Activated CD4-positive, alpha-beta T cell treated with anti-CD3 and anti-CD28 coated beads for 36 hours (primary cell): Measurements from ENCODE around the gene MCF2L. TPM values are rescaled to one million over a fixed set of nuclear protein-coding genes. Genes with fewer than 3 reads are reported as not detected.

ENCODE experiments used
- ATAC-seq: fragments of 200-7000 bp; cut with Tn5 transposase; one replicate; pipeline ENCODE4 v1.10.0; 2021; ENCODE audit warnings: mild to moderate bottlenecking, moderate library complexity
- CTCF ChIA-PET: fragments of 350-600 bp; sonication (Branson Sonifier 250); formaldehyde crosslinking; loops from one replicate; lab custom pipeline; 2021; ENCODE audit warnings: antibody characterized with exemption; lab: Charles Lee
- POLR2A ChIA-PET: fragments of 350-600 bp; sonication (Branson Sonifier 250); formaldehyde crosslinking; loops from one replicate; lab custom pipeline; 2021; ENCODE audit warnings: antibody characterized with exemption, inconsistent platforms; lab: Charles Lee
- DNase-seq: peaks from one replicate; pipeline ENCODE4 v3.0.0-alpha.2; 2020
- H3K27ac Mint-ChIP-seq: one replicate; pipeline ENCODE4 v1.8.0; 2021; ENCODE audit warnings: mixed read lengths
- H3K27me3 Mint-ChIP-seq: one replicate; pipeline ENCODE4 v1.8.0; 2021; ENCODE audit warnings: mixed read lengths
- H3K36me3 Mint-ChIP-seq: one replicate; pipeline ENCODE4 v1.8.0; 2021; ENCODE audit warnings: low read depth, mixed read lengths
- H3K4me1 Mint-ChIP-seq: one replicate; pipeline ENCODE4 v1.8.0; 2021; ENCODE audit warnings: mixed read lengths
- H3K4me3 Mint-ChIP-seq: one replicate; pipeline ENCODE4 v1.8.0; 2021; ENCODE audit warnings: mild to moderate bottlenecking, moderate library complexity, mixed read lengths
- H3K9me3 Mint-ChIP-seq: one replicate; pipeline ENCODE4 v1.8.0; 2021; ENCODE audit warnings: low read depth, mixed read lengths
- intact Hi-C, 2 experiments: fragments of 100-400 bp; cut with DNase I in 1 of 2; cut with micrococcal nuclease in 1 of 2; formaldehyde crosslinking; loops; one replicate each; pipeline versions ENCODE4 v1.14.2 to v1.15.1; 2022 to 2024; cut with DNase I, micrococcal nuclease
- total RNA-seq, 2 experiments: library from RNA; stranded (reverse); gene quantifications; one replicate each; pipeline ENCODE4 v1.2.3, GENCODE V29; 2021

The MCF2L gene
- total RNA-seq, 2 experiments from 2014 or later: 8.4 to 8.7 TPM

GRCh38 chr13:113043001-113043630 lies 74.1 kb downstream of the MCF2L start:
- H3K27me3 Mint-ChIP-seq: no peaks in the 10 kb centered on the region
- ChIA-PET CTCF (no interaction called here), POLR2A (no interaction called here)
- no peaks in the 10 kb centered on the region for H3K9me3 Mint-ChIP-seq
- H3K36me3 Mint-ChIP-seq: peaks cover 5% of the 10 kb centered on the region
- no peaks in the 10 kb centered on the region for H3K4me1 Mint-ChIP-seq
- H3K4me3 Mint-ChIP-seq: no peak overlapping the region
- no peak for ATAC-seq
- no peak for DNase-seq
- intact Hi-C loops: no loop called here
- no peak overlapping the region for H3K27ac Mint-ChIP-seq

- H3K9me3 Mint-ChIP-seq: no peaks in the 10 kb centered on the region
- ChIA-PET POLR2A (no interaction called here), CTCF (no interaction called here)
- intact Hi-C loops: no loop called here
- no peak overlapping the region for H3K4me3 Mint-ChIP-seq
- H3K27ac Mint-ChIP-seq: no peak overlapping the region
- no peaks in the 10 kb centered on the region for H3K4me1 Mint-ChIP-seq
- DNase-seq (no peak), ATAC-seq (no peak)
- H3K27me3 Mint-ChIP-seq: no peaks in the 10 kb centered on the region
- H3K36me3 Mint-ChIP-seq: peaks cover 5% of the 10 kb centered on the region
These were observed 74.9 kb downstream of the MCF2L start for GRCh38 chr13:113043931-113044330.

- POLR2A ChIA-PET: no interaction called here
- Mint-ChIP-seq H3K36me3 (peaks cover 5% of the 10 kb centered on the region), H3K4me1 (no peaks in the 10 kb centered on the region), H3K27me3 (no peaks in the 10 kb centered on the region), H3K4me3 (no peak overlapping the region), H3K9me3 (no peaks in the 10 kb centered on the region), H3K27ac (no peak overlapping the region)
- CTCF ChIA-PET: no interaction called here
- ATAC-seq (no peak), DNase-seq (no peak)
- intact Hi-C loops: no loop called here
These were observed 75.5 kb downstream of the MCF2L start for GRCh38 chr13:113044391-113045114.

GRCh38 chr13:113045251-113046127 lies 76.5 kb downstream of the MCF2L start:
- intact Hi-C loops: no loop called here
- Mint-ChIP-seq H3K4me1 (no peaks in the 10 kb centered on the region), H3K4me3 (no peak overlapping the region), H3K27me3 (no peaks in the 10 kb centered on the region), H3K27ac (no peak overlapping the region), H3K9me3 (no peaks in the 10 kb centered on the region), H3K36me3 (peaks cover 5% of the 10 kb centered on the region)
- ChIA-PET POLR2A (no interaction called here), CTCF (no interaction called here)
- DNase-seq (no peak), ATAC-seq (no peak)

- no peaks in the 10 kb centered on the region for H3K27me3 Mint-ChIP-seq
- peaks cover 5% of the 10 kb centered on the region for H3K36me3 Mint-ChIP-seq
- DNase-seq (no peak), ATAC-seq (no peak)
- ChIA-PET POLR2A (no interaction called here), CTCF (no interaction called here)
- H3K4me3 Mint-ChIP-seq: no peak overlapping the region
- no peaks in the 10 kb centered on the region for H3K4me1 Mint-ChIP-seq
- intact Hi-C loops: no loop called here
- no peaks in the 10 kb centered on the region for H3K9me3 Mint-ChIP-seq
- H3K27ac Mint-ChIP-seq: no peak overlapping the region
These were observed 77.3 kb downstream of the MCF2L start for GRCh38 chr13:113046128-113046882.

GRCh38 chr13:113046883-113047244 lies 77.8 kb downstream of the MCF2L start:
- H3K9me3 Mint-ChIP-seq: no peaks in the 10 kb centered on the region
- H3K36me3 Mint-ChIP-seq: peaks cover 5% of the 10 kb centered on the region
- H3K27me3 Mint-ChIP-seq: no peaks in the 10 kb centered on the region
- H3K27ac Mint-ChIP-seq: no peak overlapping the region
- no peak for ATAC-seq
- no peaks in the 10 kb centered on the region for H3K4me1 Mint-ChIP-seq
- intact Hi-C loops: no loop called here
- ChIA-PET POLR2A (no interaction called here), CTCF (no interaction called here)
- no peak overlapping the region for H3K4me3 Mint-ChIP-seq
- no peak for DNase-seq

- intact Hi-C loops: no loop called here
- no peaks in the 10 kb centered on the region for H3K4me1 Mint-ChIP-seq
- POLR2A ChIA-PET: interaction anchor here (0.6 kb wide), 1 partner anchor 478 kb away, joined by 17 read pairs; no protein-coding TSS in a partner anchor
- no peak overlapping the region for H3K4me3 Mint-ChIP-seq
- H3K36me3 Mint-ChIP-seq: peaks cover 5% of the 10 kb centered on the region
- CTCF ChIA-PET: interaction anchor here (0.6 kb wide), 1 partner anchor 590 kb away, joined by 3 read pairs; no protein-coding TSS in a partner anchor
- no peaks in the 10 kb centered on the region for H3K27me3 Mint-ChIP-seq
- no peak for ATAC-seq
- no peak for DNase-seq
- no peak overlapping the region for H3K27ac Mint-ChIP-seq
- H3K9me3 Mint-ChIP-seq: no peaks in the 10 kb centered on the region
These were observed 78.6 kb downstream of the MCF2L start for GRCh38 chr13:113047587-113047986.

GRCh38 chr13:113048766-113049165 lies 79.8 kb downstream of the MCF2L start:
- H3K36me3 Mint-ChIP-seq: peaks cover 5% of the 10 kb centered on the region
- no peaks in the 10 kb centered on the region for H3K4me1 Mint-ChIP-seq
- ATAC-seq (no peak), DNase-seq (no peak)
- no peak overlapping the region for H3K27ac Mint-ChIP-seq
- POLR2A ChIA-PET: no interaction called here
- CTCF ChIA-PET: interaction anchor here (0.8 kb wide), 1 partner anchor 65 kb away, joined by 3 read pairs; no protein-coding TSS in a partner anchor
- H3K27me3 Mint-ChIP-seq: no peaks in the 10 kb centered on the region
- intact Hi-C loops: no loop called here
- no peak overlapping the region for H3K4me3 Mint-ChIP-seq
- no peaks in the 10 kb centered on the region for H3K9me3 Mint-ChIP-seq

- ATAC-seq (no peak), DNase-seq (no peak)
- Mint-ChIP-seq H3K36me3 (peaks cover 5% of the 10 kb centered on the region), H3K27me3 (no peaks in the 10 kb centered on the region), H3K27ac (no peak overlapping the region), H3K4me1 (no peaks in the 10 kb centered on the region), H3K9me3 (no peaks in the 10 kb centered on the region), H3K4me3 (no peak overlapping the region)
- intact Hi-C loops: no loop called here
- ChIA-PET POLR2A (no interaction called here), CTCF (no interaction called here)
These were observed 80.5 kb downstream of the MCF2L start for GRCh38 chr13:113049521-113049941.

GRCh38 chr13:113049981-113050380 lies 81.0 kb downstream of the MCF2L start:
- Mint-ChIP-seq H3K9me3 (no peaks in the 10 kb centered on the region), H3K4me3 (no peak overlapping the region), H3K4me1 (no peaks in the 10 kb centered on the region), H3K27me3 (no peaks in the 10 kb centered on the region), H3K36me3 (peaks cover 5% of the 10 kb centered on the region), H3K27ac (no peak overlapping the region)
- DNase-seq (no peak), ATAC-seq (no peak)
- POLR2A ChIA-PET: no interaction called here
- CTCF ChIA-PET: no interaction called here
- intact Hi-C loops: no loop called here
